NCI-H510A treated with DMSO at 0.1 percent for 48 hours (cell line): ENCODE results near the gene ADAMTSL3.
"Not testable (repeated sequence)": the region's sequence is repeated elsewhere in the genome, so short reads cannot be mapped to it uniquely, and the experiment has no call there.

Experiments used
- DNase-seq: peaks from one replicate; lab custom pipeline; 2025; lab: John Stamatoyannopoulos, UW

The ADAMTSL3 gene

GRCh38 chr15:83753872-83754493 is 100.1 kb downstream of the ADAMTSL3 start:
- no peak for DNase-seq

GRCh38 chr15:83757291-83757690 is 103.4 kb downstream of the ADAMTSL3 start:
- not testable (repeated sequence) for DNase-seq

DNA sequence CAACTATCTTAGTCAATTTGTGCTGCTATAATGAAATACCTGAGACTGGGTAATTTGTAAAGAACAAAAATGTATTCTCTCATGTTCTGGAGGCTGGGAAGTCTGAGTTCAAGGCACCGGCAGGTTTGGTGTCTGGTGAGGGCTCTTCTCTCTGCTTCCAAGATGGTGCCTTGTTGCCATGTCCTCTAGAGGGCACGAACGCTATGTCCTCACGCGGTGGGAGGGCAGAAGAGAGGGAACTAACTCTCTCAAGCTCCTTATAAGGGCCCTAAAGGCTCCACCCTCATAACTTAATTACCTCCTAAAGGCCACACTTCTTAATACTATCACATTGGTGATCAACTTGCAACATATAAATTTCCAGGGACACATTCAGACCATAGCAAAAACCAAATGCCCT is 108.4 kb downstream of the ADAMTSL3 start:
- no peak for DNase-seq

- no peak for DNase-seq
Measured at GRCh38 chr15:83764201-83764838, 110.4 kb downstream of the ADAMTSL3 start.

GRCh38 chr15:83766339-83766738 is 112.4 kb downstream of the ADAMTSL3 start:
- no peak for DNase-seq

- no peak for DNase-seq
Measured at GRCh38 chr15:83767741-83768140, 113.8 kb downstream of the ADAMTSL3 start.

- DNase-seq, result no peak
Measured at GRCh38 chr15:83769411-83769999, 115.6 kb downstream of the ADAMTSL3 start.

GRCh38 chr15:83775738-83776137 is 121.8 kb downstream of the ADAMTSL3 start:
- no peak for DNase-seq

DNA sequence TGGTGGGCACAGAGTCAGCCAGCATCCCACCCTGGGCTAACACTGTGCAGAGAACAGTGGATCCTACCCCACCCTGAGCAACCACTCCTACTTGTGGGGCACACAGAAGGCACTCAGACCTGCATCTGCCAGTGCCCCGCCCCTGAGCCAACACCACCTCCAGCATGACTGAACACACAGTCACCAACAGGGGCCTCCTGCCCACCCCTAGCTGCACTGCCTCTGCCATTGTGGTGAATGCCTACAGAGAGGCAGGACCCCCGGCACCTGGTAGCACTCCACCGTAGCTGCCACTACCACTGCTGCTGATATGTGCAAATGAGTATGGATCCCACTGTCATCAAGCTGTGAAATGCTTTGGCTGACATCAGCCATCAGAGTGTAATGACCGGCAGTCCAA is 123.1 kb downstream of the ADAMTSL3 start:
- DNase-seq, result no peak

GRCh38 chr15:83783227-83783626 is 129.3 kb downstream of the ADAMTSL3 start:
- no peak for DNase-seq

- no peak for DNase-seq
Measured at GRCh38 chr15:83784975-83785374, 131.1 kb downstream of the ADAMTSL3 start.

GRCh38 chr15:83786336-83786735 is 132.4 kb downstream of the ADAMTSL3 start:
- no peak for DNase-seq

- DNase-seq, result no peak
Measured at GRCh38 chr15:83793069-83793468, 139.1 kb downstream of the ADAMTSL3 start.

- no peak for DNase-seq
Measured at GRCh38 chr15:83794209-83794608, 140.3 kb downstream of the ADAMTSL3 start.

- no peak for DNase-seq
Measured at GRCh38 chr15:83809345-83809744, 155.4 kb downstream of the ADAMTSL3 start.

GRCh38 chr15:83810110-83810509 is 156.2 kb downstream of the ADAMTSL3 start:
- no peak for DNase-seq

DNA sequence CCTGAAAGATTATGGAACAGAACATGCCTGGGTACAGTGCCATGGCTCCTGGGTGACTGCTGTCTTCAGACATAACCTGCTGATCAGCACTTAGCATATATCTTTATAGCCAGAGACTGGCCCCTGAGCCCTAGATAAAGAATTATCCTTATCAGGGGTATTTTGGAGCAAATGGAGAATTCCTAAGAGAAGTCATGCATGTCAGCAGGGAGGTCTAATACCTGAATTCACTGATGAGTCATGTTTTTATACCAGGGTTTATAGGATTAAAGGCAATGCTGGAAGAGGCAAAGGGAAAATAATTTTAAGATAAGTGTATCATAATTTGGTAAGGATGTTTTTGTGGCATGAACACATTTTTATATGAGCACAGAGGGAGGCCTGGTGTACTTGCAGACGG is 159.8 kb downstream of the ADAMTSL3 start:
- no peak for DNase-seq

DNA sequence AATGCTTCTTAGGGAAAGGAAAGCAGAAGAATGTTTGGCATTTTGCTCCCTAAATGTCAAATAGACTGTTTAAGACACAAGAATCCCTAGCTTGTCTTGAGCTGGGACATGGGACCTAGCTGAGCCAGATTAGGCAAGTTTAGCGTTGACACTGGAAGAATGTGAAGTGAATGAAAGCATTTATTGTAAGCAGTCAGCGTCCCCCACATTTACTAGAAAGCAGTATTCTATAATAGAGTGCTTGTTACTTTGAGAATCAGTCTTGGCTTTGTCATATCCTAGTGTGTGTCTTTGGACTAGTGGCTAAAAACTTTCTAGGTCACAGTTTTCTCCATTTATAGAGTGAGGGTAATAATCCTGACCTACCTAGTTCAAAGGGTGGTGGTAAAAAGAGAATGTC is 161.6 kb downstream of the ADAMTSL3 start:
- DNase-seq, result no peak

- DNase-seq, result no peak
Measured at GRCh38 chr15:83816124-83816883, 162.4 kb downstream of the ADAMTSL3 start.

DNA sequence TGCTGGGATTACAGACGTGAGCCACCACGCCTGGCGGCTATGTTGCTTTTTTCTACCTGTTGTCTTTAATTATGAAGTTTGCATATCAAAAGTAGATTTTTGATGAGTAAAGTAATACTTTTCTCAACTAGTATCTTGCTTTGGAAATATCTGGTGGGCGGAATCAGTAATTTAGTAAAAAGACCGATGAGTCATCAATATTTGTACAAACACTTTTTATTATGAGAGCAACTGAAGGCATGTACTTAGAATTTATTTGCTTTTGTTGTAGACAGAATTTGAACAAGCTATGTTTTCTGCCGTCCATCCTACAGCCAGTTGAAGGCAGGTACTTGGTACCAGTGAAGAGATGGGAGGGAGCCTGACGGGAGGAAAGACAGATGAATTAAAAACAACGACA is 164.7 kb downstream of the ADAMTSL3 start:
- DNase-seq, result no peak

GRCh38 chr15:83830381-83830780 is 176.5 kb downstream of the ADAMTSL3 start:
- no peak for DNase-seq

DNA sequence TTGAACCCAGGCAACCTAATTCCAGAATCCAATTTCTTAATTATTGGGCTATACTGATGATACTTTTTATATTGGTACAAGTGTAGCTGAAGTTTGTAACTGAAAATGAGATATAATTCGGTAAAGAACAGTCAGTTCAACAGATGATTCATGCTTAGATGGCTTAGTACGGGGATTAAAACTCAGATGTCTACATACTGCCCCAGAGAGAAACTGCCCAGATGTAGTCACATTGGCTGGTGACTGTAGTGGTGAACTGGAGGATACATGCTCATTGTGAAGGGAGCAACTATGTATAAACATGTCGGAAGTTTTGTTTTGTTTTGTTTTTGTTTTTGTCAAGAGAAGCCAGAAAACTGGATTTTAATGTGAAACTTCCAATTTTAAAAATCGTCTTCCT is 179.6 kb downstream of the ADAMTSL3 start:
- DNase-seq, result no peak

DNA sequence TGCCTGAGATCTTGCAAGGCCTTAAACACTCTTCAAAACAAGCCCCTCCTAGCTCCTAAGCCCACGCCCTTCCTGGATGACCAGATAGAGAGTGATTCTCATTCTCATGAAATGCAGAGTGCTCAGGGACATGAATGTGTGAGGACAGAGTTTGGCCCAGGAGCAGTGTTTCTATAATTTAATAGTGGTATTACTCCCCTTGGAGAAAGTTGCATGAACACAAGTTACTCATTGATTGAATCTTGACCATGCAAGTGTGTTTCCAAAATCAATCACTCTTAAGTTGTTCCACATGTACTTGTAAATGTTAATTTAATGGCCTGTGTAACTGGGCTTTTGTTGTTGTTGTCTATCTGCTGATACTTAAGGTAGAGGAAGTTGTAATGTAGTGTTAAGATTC is 181.6 kb downstream of the ADAMTSL3 start:
- no peak for DNase-seq
